Midbrain (tissue), 1 donor: ENCODE measurements around the gene ZNF580.

ENCODE experiments used
- DNase-seq: peaks from one replicate; lab custom pipeline; 2025; lab: John Stamatoyannopoulos, UW

ZNF580 gene, protein sequence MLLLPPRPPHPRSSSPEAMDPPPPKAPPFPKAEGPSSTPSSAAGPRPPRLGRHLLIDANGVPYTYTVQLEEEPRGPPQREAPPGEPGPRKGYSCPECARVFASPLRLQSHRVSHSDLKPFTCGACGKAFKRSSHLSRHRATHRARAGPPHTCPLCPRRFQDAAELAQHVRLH

GRCh38 chr19:55640577-55641425, at the start of gene ZNF580:
Gene ZNF580, plus strand, starts transcription at chr19:55641002. Its CDS starts 1,507 bp downstream, at chr19:55642509.
- peak; percentile 64 for DNase-seq

- no peak for DNase-seq
Measured at GRCh38 chr19:55591555-55591954, 49.2 kb upstream of the ZNF580 start.

DNA sequence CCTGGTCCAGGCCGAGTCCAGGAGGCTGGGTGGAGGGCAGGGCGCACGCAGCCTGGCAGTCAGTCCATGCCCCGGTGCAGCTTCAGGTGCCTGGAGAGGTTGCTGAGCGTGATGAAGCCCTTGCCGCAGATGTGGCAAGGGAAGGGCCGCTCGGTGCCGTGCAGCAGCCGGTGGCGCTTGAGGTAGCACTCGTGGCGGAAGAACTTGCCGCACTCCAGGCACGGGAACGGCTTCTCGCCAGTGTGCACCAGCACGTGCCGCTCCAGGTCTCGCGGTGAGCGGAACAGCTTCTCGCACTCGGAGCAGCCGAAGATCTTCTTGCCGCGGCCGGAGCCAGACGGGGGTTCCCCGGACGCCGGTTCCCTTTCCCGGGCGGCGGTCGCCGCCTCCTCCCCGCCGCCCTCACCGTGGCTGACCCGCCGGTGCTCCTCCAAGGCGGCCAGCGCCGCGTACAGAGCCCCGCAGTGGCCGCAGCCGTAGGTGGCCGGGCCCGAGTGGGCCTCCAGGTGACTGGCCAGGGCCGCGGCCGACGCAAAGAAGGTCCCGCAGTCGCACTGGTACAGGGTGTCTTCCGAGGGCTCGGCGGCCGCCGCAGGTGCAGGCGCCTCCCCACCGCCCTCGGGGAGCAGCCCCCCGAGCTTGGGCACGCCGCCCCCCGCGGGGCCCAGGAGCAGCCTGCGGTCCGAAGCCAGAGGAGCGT, 48.3 kb upstream of the ZNF580 start:
- DNase-seq = no peak

DNA sequence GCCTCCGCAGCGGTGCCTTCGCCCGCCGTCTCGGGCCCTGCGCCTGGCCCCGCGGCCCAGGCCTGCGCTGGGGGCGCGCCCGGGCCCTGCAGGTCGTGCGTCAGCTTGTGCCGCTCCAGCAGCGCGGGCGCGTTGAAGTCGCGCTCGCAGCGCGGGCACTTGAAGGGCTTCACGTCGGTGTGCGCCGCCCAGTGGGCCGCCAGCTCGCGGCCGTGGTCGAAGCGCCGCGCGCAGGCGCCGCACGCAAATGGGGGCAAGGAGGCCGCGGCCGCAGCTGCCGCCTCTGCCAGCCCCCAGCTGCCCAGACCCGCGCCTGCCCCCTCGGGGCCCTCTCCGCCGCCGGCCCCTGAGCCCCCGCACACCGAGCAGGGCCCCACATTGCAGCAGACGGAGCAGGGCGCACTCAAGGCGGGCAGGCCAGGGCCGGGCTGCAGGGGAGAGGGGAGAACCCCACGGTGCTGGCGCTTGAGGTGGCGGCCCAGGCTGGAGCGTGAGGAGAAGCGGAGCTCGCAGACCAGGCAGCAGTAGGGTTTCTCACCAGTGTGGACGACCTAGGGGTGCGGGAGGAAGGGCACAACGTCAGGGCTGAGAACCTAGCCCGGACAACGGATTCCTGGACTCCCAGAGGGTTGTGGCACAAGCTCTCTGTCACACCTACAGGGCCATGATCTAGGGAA, 47.6 kb upstream of the ZNF580 start:
- no peak for DNase-seq

DNA sequence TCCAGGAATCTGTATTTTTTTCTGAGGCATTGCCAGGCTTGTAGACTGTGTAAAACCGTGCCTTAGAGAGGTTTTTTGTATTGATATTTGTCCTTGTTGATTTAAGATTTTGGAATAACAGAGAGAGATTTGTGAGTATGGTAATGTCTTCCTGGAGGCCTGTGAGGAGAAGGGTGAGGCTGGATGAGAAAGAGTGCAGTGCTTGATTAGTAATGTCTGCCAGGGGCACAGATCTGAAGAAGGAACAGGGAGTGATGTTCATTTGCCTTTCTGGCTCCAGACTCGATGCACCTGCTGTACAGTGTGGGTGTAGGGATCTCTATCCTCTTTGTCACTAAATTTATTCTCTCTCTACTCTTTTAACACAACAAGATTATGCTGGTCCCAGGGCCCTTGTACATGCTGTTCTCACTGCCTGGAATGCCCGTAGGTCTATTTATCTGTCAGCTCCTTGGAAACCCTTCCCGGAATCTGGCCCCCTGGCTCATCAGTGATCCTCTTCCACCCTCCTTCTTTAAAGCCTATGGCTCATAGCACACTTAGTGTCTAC, 45.7 kb upstream of the ZNF580 start:
- no peak for DNase-seq

GRCh38 chr19:55596304-55596703, 44.5 kb upstream of the ZNF580 start:
- no peak for DNase-seq

GRCh38 chr19:55597501-55597921, 43.3 kb upstream of the ZNF580 start:
- DNase-seq = no peak

DNA sequence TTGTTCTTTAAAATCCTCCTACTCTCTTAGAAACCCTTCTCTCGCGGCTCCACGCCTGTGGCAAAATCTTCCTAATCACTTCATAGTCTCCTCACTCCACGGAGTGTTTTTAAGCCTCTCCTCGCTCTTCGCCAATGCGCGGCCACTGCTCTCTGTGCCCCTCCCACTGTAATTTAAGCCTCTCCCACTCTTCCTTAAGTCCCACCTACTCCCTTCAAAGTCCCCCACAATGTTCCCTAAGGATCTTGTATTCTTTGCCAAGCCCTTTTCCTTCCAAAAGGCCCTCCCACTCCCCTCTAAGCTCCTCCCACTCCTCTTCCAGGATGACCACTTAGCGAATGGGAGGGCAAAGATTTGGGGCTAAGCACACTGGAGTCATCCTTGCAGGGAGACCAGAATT, 42.8 kb upstream of the ZNF580 start:
- no peak for DNase-seq

DNA sequence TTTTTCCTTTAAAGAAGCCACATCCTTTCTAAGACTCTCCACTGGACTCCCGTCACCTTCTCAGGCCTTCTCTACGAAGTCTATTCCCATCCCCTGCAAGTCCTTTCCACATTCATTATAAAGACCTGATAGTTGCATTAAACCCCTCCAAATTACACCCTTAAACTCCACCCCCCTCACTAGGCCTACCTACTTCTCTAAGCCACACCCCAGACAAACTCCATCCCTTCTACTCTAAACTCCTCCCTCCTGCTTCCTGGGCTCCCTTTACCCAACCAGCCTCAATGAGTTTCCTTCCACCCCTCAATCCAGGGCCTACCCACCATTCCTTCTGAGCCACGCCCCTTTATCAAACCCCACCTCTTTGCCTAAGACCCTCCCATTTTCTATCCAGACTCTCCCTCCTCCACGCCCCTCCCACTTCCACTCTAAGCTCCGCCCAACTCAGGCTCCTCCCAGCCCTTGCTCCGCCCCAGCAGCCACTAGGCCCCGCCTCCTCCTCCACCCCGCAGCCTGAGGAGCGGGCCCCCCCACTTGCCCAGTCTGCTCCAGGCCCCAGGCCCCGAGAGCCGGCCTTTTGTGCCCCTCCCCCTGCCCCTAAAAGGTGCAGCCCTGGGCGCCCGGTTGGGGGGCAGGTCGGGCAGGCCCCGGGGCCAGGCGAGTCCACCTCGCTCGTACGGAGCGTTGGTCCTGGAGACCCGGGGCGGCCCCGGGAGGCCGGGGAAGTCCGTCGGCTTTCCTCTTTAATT, 41.9 kb upstream of the ZNF580 start:
- peak; percentile 88 for DNase-seq

DNA sequence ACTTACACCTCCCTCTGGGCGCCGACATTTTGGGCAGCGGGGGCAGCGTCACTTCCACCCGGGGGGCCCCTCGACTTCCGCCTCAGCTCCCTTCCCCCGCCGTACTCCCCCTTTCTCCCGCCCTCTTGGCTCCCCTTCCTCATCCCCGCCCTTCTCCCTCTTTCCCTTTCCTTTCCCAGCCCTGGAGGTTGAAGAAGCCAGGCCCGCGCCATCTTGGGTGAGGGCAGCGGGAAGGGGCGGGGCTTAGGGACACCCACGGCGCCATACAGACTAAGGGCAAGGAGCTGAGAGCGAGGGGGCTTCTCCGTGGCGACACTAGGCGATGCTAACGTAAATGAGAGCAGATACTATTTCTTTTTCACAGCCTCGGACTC, 41.3 kb upstream of the ZNF580 start, which contains the start of gene FIZ1:
Gene FIZ1 (minus strand): TSS at position 50 of the 374 bp plus-strand sequence. CDS start 1,652 bp downstream, outside the sequence.
- DNase-seq = peak; percentile 99

DNA sequence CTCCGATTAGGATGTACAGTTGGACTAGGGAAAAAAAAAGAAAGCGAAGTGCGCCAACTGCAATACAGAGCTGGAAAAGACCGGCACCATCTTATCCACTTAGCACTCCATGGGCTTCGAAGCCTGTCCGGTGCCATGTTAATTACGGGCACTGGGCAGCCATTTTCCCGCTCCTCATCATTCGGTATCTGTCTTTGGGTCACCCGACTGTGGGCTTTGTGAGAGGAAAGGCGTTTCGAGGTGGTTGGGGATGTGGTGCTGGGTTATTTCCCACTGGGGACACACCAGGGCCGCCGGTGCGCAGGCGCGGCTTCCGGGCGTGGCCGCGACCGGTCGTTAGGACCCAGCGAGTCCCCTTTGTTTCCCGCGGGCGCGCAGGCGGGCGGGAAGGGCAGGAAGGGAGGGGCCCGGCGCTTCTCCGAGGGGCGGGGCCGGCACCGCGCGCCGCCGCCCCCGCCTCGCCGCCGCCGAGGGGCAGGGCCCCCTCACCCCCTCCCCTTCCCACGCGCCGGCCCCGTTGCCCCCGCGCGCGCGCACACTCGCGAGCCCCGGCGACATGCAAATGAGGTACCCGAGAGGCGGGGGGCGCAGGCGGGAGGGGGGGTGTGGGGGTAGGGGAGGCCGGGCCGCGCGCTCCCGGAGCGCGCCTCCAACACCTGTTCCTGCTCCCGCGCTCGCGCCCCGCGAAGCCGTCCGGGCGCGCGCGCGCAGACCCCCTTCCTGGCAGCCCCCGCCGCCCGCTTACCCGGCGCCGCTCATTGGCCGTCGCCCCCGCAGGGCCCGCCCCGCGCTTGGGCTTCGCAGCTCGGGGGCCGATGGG, 40.8 kb upstream of the ZNF580 start, which contains the start of gene ZNF524:
Gene ZNF524 (plus strand): TSS at position 447 of the 820 bp plus-strand sequence. CDS start 1,825 bp downstream, outside the sequence.
- DNase-seq = peak; percentile 98

GRCh38 chr19:55600662-55601028, 40.2 kb upstream of the ZNF580 start:
- no peak for DNase-seq

GRCh38 chr19:55601084-55601483, 39.7 kb upstream of the ZNF580 start:
- DNase-seq = no peak

DNA sequence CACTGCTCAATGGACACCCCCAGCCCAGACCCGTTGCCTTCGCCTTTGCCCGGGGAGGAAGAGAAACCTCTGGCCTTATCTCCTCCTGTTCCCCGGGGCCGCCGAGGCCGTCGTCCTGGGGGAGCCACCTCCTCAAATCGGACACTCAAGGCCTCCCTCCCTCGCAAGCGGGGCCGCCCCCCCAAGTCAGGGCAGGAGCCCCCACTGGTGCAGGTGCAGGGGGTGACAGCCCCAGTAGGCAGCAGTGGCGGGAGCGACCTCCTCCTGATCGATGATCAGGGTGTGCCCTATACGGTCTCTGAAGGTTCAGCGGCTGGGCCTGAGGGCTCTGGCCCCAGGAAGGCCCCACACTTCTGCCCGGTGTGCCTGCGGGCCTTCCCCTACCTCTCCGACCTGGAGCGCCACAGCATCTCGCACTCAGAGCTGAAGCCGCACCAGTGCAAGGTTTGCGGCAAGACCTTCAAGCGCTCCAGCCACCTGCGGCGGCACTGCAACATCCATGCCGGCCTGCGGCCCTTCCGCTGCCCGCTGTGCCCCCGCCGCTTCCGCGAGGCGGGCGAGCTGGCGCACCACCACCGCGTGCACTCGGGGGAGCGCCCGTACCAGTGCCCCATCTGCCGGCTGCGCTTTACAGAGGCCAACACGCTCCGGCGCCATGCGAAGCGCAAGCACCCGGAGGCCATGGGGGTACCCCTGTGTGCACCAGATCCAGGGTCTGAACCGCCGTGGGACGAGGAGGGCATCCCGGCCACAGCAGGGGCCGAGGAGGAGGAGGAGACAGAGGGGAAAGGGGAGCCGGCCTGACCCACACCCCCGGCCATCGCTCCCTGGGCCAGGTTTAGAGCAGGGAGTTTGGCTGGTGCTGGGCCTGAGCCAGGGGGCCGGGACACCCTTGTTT, 38.4 kb upstream of the ZNF580 start:
- no peak for DNase-seq

DNA sequence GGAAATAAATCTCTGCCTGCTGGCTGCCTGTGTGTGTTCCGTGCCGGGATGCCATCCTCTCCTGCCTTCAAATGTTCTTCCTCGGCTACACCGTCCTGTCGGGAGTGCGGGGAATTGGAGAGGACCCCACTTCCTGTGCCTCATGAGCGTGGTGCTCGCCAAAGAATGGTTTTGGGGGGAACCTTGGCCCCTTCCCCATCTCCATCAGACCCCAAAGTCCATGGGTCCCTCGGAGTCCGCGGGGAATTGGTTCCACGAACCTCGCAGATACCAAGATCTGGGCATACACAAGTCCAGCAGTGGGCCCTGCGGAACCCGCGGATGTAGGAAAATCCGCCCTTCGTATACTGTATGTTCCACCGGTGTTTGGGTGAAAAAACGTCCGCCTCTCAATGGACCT, 37.7 kb upstream of the ZNF580 start:
- no peak for DNase-seq

GRCh38 chr19:55603581-55604292, 37.1 kb upstream of the ZNF580 start:
- DNase-seq = no peak

GRCh38 chr19:55605207-55605636, 35.6 kb upstream of the ZNF580 start:
- DNase-seq = peak; percentile 93
